DMS 273 (cell line): Measurements from ENCODE around the gene RBMS2.

ENCODE experiments used
- DNase-seq: peaks from one replicate; lab custom pipeline; 2025; ENCODE audit not compliant: unreplicated experiment; lab: John Stamatoyannopoulos, UW

RBMS2 gene

GRCh38 chr12:56629459-56630179 lies 108.0 kb downstream of the RBMS2 start:
- DNase-seq = peak; percentile 41

- peak; percentile 89 for DNase-seq
These were observed 108.6 kb downstream of the RBMS2 start, which contains the start of gene BAZ2A for GRCh38 chr12:56630180-56630632. Gene BAZ2A, minus strand, starts transcription at chr12:56630326. Its CDS starts 12,796 bp downstream, at chr12:56617530.

DNA sequence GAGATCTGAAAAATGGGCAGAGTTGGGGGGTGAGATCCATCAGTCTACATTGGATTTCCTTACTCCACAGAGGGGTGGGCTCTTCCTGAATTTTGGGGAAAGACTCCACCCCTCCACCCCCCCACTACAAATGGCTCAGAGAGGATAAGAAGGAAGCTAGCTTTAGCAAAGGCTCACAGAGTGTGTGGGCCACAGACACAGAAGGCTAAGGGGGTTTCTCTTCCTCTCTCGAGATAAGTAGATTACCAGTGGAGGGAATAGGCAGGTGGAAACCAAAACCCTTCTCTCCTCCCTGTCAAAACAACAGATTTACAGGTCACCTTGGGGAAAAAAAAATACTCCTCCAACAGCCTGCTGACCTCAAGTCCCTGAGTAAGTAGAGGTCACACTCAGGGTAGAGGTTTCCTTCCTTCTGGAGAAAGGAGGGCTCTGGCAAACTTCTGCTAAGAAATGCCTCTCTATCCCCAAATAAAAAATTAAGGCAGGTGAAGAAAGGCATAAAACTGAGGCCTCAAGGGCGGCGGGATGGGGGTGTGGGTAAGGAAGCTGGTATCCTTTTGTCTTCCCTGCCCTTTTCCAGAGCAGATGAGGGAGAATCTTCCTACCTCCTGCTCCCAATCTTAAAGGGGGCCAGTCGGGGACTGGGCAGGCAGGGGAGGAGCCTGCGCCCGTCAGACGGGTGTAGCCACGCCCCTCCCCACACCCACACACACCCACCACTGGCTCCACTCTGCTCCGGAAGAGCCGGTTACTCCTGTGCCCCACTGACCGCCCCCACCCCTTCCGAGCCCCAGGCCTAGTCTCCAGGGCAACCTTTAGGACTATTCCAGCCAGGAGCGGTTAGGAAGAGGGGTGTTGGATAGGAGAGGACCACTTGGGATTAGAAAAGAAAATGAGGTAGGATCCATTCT lies 110.4 kb downstream of the RBMS2 start:
- peak; percentile 53 for DNase-seq

DNA sequence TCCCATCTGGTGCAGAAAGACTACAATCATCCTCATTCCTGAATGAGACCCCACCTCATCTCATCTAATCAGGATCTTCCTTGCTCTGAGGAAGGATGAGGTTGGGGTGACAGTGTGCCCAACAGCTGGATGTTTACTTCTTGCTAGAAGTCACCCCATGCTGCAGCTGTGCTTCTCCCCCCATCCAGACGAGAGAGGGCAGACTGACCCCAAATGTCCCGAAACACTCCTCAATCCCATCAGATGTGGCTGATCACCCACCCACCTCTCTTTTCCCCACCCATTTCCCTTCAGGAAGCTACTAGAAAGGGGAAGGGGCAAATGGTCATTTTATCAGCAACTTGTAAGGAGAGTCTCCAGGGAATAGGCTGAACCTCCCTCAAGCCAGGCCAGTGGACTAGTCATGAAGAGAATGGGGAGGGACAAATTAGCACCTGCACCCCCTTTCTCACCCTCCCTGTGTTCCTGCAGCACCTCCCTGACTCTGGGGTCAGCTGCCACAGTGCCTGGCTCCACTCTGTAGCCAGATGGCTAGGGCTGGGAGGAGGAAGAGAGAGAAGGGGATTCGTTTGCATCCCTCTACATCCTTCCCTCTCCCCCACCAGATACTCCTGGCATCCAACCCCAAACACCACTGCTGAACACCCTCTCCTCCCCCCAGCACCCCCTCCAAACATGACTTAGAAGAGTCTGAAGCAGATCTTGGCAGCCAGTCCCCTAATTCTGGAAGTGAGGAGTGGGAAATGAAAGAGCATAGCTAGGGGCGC lies 111.3 kb downstream of the RBMS2 start:
- peak; percentile 65 for DNase-seq

GRCh38 chr12:56633468-56634241 lies 112.0 kb downstream of the RBMS2 start:
- peak; percentile 44 for DNase-seq

DNA sequence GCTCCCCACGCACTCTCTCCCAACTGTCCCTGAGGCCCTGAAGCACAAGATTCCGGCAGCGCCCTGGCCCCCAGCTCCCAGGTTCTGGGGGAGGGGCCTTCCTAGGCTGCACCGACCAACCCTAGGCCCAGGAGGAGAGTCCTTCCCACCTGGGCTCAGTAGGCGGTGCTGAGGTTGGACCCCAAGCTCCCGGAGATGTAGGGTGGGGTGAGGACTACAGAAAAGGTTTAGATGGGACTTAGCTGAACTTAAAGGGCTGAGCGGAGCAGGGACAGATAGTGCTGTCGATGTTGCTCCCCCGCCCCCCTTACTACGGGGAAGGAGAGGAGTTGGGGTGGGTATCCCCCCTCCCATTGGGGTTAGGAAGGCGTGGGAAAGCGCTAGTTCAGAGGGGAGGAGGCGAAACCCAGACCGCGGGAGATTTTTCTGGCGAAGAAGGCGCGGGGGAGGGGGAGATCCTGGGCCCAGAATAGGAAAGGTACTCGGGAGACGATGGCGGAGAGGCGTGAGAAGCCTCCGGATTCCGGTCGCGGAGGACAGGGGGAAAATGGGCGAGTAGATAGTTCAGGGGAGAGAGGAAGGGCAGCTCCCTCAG lies 112.7 kb downstream of the RBMS2 start:
- DNase-seq = peak; percentile 62

DNA sequence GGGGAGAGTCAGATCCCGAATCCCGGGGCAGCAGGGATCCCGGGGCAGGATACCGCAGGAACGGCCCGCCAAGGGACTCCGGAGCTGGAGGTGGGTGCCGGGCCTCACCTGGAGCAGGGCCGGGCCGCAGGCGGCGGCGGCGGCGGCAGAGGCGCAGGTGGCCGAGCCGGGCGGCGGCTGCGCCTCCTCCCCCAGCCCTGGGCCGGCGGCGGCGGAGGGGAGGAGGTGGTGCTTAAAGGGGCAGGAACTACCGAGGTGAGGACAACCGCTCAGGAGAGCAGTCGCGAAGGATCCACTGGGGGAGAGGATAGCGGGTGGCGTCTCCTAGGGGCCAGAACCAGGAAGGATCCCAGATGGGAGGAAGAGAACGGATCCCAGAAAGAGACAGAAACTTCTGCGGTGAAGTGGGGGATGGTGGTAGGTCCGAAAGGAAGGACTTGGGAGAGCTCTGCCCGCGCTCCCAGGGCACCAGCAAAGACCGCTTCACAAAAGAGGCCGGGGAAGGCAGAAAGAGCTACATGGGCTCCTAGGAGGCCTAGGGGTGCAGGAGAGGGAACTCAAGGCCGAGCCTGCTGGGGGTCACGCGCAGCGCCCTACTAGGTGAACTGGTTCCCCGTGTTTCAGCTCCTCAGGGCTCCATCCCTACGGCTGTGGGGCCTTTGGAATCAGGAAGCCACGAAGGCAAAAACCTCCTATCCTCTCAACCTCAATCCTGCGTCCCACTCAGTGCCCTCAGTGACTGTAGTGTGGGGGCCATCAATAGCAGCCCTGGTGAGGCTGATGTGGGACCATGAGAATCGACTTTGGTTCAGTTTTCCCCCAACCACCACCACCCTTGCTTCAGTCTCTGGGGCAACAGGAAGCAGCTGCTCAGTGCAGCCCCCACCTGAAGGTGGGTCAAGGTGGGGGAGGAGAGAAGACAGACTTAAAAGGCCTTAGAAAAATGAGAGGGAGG lies 113.5 kb downstream of the RBMS2 start:
- DNase-seq = peak; percentile 85

DNA sequence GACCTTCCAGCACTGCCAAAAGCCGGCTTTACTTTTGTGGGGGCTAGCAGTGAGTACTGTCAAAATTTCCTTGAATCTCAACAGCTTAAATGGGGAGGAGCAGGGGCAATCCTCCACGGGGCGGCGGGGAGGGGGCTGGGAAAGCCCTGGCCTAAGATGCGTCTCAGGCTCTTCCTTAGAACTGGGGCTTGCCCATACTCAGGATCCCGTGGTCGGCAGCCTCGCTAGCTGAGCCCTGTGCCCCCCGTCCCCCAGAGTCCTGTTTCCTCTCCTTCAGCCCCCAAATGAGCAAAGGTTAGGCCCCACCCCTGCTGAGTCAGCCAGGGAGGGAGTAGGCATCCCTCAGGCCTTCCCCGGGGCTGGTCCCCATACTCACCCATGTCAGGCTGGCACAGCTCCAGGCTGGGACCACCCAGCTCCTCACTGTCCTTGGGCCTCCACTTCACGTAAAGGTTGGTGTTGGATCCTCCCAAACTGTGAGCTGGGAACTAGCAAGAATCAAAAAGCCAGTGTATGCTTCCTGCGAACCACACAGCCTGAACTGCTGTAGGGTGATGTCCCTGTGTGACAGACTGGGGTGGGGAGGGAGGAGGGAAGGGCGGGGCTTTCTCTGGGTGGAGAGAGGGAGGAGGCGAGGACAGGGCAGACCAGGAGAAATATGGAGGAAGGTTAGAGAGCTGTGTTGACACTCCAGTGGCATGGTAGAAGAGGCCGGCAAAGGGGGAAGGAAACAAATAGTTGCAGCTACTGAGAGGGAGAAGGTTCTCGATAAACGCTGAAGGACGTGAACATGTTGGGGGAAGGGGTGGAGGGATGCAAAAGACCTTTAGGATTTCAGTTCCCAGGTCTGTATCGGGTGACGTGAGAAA lies 114.4 kb downstream of the RBMS2 start:
- DNase-seq = peak; percentile 88

DNA sequence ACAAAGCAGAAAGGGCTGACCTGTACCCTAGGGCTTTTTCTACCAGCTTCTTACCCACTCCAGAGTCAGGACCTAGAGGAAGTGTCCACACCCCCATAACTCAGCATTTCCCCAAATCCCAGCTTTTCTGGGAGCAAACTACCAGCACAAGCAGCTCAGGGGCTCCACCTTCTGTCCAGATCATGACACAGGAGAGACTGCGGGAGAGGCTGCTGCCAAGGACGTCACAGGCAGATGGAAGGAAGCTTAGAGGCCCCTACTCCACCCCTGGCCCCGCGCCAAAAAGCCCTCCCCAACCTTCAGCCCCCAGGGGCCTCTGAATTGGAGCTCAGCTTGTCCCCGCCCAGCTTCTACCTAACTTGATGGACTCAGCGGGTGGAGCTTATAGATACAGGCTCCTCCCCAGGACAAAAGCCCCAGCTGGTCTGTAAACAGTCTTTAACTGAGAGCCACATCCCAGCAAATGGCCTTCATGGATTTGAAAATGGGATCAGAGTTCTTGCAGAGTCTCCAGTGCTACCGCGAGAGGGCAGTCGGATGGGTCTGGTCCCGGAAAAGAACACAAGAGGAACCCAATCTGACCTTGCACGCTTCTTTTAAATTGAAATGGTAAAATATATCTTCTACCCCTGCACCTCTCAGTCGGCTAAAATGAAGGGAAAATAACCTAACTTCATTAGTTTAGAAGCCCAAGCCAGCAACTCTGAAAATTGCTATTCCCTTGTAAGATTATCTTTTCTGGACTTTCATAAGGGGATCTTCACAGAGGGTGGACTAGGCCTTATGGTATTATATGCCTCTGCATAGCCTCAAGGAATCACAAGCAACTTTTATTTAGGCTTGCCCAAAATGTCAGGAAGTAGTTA lies 115.3 kb downstream of the RBMS2 start:
- DNase-seq = peak; percentile 99

DNA sequence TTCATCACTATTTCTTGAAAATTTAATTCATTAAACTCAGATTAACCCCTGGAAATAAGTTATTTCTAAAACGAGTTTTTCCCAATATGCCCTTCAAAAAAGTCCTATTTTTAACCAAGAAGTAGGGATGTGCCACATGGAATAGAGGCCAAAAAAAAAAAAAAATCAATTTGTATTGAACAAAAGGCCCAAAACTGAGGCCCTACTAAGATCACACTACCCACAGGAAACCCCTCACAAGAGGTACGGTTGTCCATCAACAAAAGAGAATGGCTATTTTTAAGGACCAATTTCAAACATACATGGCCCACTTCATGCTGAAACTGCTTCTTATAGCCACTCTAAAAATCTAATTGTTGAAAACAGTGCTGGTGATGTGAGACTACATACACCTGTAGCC lies 116.0 kb downstream of the RBMS2 start:
- DNase-seq = no peak

DNA sequence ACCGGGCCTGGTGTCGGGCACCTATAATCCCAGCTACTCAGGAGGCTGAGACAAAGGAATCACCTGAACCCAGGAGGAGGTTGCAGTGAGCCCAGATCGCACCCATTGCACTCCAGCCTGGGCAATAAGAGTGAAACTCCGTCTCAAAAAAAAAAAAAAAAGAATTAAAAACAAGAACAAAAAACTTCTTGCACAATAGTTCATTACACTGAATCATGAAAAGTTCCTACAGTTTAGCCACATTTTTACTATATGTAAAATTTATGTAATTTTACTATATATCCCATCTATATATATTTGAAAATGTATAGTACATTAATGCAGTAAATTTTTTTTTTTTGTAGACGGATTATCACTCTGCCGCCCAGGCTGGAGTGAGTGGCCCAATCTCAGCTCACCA lies 119.6 kb downstream of the RBMS2 start:
- DNase-seq = no peak

- peak; percentile 20 for DNase-seq
These were observed 123.0 kb downstream of the RBMS2 start for GRCh38 chr12:56644654-56645053.

DNA sequence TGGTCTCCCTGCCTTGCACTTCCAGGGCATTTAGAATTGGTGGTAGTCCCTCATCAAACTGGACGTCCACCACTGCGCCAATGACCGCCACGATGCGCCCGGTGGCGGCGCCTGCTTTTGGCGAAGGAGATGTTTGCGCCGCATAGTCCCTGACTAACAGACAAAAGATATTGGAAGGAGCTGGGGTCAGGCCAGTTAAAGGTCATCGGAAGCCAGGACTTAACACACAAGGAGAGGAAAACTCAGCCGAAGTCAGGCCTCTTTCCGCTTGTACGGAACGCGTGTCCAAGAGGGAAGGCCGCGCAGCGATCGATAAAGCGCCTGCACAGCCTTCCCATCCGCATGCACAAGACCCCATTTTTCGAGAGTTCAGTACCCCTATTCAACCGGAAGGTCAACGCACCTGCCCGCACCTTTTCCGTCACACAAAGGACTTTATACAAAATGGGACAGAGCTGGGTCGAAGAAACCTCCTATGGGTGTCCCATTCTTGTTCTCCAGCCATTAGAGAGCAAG lies 123.6 kb downstream of the RBMS2 start:
- DNase-seq = peak; percentile 23
